Measurements from ENCODE around the gene ELAVL3. TPM values are rescaled to one million over a fixed set of nuclear protein-coding genes. Genes with fewer than 3 reads are reported as not detected.
"Not testable (repeated sequence)": the region's sequence is repeated elsewhere in the genome, so short reads cannot be mapped to it uniquely, and the experiment has no call there.

Gene ELAVL3
- total and polyA plus RNA-seq, 2 experiments from 2014 or later = not detected

- H3K4me3 ChIP-seq = peak overlapping the region; percentile 70
- peaks cover 21% of the 10 kb centered on the region for H3K36me3 ChIP-seq (ENCODE audit: low read depth)
- H3K4me2 ChIP-seq (ENCODE audit: unreplicated experiment) = peak overlapping the region; percentile 81
- no peaks in the 10 kb centered on the region for H3K9me2 ChIP-seq (ENCODE audit: insufficient read depth)
- H3K79me2 ChIP-seq (ENCODE audit: insufficient read depth) = peaks cover 37% of the 10 kb centered on the region
- H3K4me1 ChIP-seq (ENCODE audit: insufficient read depth) = peaks cover 8% of the 10 kb centered on the region
- H3K9me3 ChIP-seq (ENCODE audit: low read depth) = no peaks in the 10 kb centered on the region
- peak overlapping the region; percentile 100 for H2AFZ ChIP-seq
- in situ Hi-C loops (cut with MboI) = no loop called here
- H3K27ac ChIP-seq = peak overlapping the region; percentile 64
- no peaks in the 10 kb centered on the region for H4K20me1 ChIP-seq (ENCODE audit: insufficient read depth)
- no peak for TF ChIP-seq EZH2phosphoT487 (IDR thresholded peaks at IDR 0.05; ENCODE audit: insufficient read depth, low read depth)
- TF ChIP-seq EZH2 (IDR thresholded peaks at IDR 0.05; ENCODE audit: insufficient read depth, poor library complexity, severe bottlenecking) = no peak
- DNase-seq = no peak
- H3F3A ChIP-seq (ENCODE audit: insufficient read depth) = no peaks in the 10 kb centered on the region
- peak overlapping the region; percentile 71 for H3K9ac ChIP-seq
- 7 to 13% methylated on average over 9 of the region's 9 CpGs for WGBS, 2 experiments (ENCODE audit: low coverage in 1 of 2, low lambda C conversion rate in 2 of 2, missing lambda C conversion rate in 2 of 2)
- no peaks in the 10 kb centered on the region for H3K27me3 ChIP-seq (replicated peaks; ENCODE audit: insufficient read depth)
Observed at GRCh38 chr19:11434703-11435056, 46.2 kb downstream of the ELAVL3 start.

DNA sequence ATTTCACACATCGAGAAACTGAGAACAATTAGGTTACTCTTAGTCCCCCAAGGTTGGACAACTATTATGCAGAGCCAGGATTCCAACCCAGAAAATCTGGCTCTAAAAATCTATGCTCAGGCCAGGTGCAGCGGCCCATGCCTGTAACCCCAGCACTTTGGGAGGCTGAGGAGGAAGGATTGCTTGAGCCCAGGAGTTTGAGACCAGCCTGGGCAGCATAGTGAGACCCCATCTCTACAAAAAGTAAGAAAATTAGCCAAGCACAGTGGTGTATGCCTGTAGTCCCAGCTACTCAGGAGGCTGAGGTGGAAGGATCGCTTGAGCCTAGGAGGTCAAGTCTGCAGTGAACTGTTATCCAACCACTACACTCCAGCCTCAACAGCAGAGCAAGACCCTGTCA is 47.3 kb downstream of the ELAVL3 start:
- peaks cover 31% of the 10 kb centered on the region for H3K79me2 ChIP-seq (ENCODE audit: insufficient read depth)
- H3K9me3 ChIP-seq (ENCODE audit: low read depth); H3F3A ChIP-seq (ENCODE audit: insufficient read depth); H2AFZ ChIP-seq; H4K20me1 ChIP-seq (ENCODE audit: insufficient read depth); H3K27me3 ChIP-seq (replicated peaks; ENCODE audit: insufficient read depth); H3K9ac ChIP-seq; in situ Hi-C loops (cut with MboI); H3K9me2 ChIP-seq (ENCODE audit: insufficient read depth); H3K27ac ChIP-seq; H3K4me1 ChIP-seq (ENCODE audit: insufficient read depth); H3K4me3 ChIP-seq; DNase-seq; H3K4me2 ChIP-seq (ENCODE audit: unreplicated experiment): not testable (repeated sequence)
- H3K36me3 ChIP-seq (ENCODE audit: low read depth) = peaks cover 15% of the 10 kb centered on the region
- 95 to 97% methylated on average over 3 of the region's 3 CpGs for WGBS, 2 experiments (ENCODE audit: low coverage in 1 of 2, low lambda C conversion rate in 2 of 2, missing lambda C conversion rate in 2 of 2)

- H2AFZ ChIP-seq = no peak overlapping the region
- H3K9me2 ChIP-seq (ENCODE audit: insufficient read depth) = no peaks in the 10 kb centered on the region
- no peak overlapping the region for H3K9ac ChIP-seq
- in situ Hi-C loops (cut with MboI) = no loop called here
- no peak for TF ChIP-seq EZH2 (IDR thresholded peaks at IDR 0.05; ENCODE audit: insufficient read depth, poor library complexity, severe bottlenecking)
- no peak for TF ChIP-seq EZH2phosphoT487 (IDR thresholded peaks at IDR 0.05; ENCODE audit: insufficient read depth, low read depth)
- no peak overlapping the region for H3K4me3 ChIP-seq
- WGBS, 2 experiments (ENCODE audit: low coverage in 1 of 2, low lambda C conversion rate in 2 of 2, missing lambda C conversion rate in 2 of 2) = 78 to 86% methylated on average over 18 to 19 of the region's 19 CpGs
- DNase-seq = no peak
- no peaks in the 10 kb centered on the region for H3F3A ChIP-seq (ENCODE audit: insufficient read depth)
- H3K36me3 ChIP-seq (ENCODE audit: low read depth) = no peaks in the 10 kb centered on the region
- no peaks in the 10 kb centered on the region; the same call in 1 of the 2 replicates for H3K27me3 ChIP-seq (replicated peaks; ENCODE audit: insufficient read depth)
- no peaks in the 10 kb centered on the region for H4K20me1 ChIP-seq (ENCODE audit: insufficient read depth)
- H3K27ac ChIP-seq = no peak overlapping the region
- no peak overlapping the region for H3K4me2 ChIP-seq (ENCODE audit: unreplicated experiment)
- no peaks in the 10 kb centered on the region for H3K9me3 ChIP-seq (ENCODE audit: low read depth)
- no peaks in the 10 kb centered on the region for H3K79me2 ChIP-seq (ENCODE audit: insufficient read depth)
- H3K4me1 ChIP-seq (ENCODE audit: insufficient read depth) = no peaks in the 10 kb centered on the region
Observed at GRCh38 chr19:11426656-11427055, 54.2 kb downstream of the ELAVL3 start.

DNA sequence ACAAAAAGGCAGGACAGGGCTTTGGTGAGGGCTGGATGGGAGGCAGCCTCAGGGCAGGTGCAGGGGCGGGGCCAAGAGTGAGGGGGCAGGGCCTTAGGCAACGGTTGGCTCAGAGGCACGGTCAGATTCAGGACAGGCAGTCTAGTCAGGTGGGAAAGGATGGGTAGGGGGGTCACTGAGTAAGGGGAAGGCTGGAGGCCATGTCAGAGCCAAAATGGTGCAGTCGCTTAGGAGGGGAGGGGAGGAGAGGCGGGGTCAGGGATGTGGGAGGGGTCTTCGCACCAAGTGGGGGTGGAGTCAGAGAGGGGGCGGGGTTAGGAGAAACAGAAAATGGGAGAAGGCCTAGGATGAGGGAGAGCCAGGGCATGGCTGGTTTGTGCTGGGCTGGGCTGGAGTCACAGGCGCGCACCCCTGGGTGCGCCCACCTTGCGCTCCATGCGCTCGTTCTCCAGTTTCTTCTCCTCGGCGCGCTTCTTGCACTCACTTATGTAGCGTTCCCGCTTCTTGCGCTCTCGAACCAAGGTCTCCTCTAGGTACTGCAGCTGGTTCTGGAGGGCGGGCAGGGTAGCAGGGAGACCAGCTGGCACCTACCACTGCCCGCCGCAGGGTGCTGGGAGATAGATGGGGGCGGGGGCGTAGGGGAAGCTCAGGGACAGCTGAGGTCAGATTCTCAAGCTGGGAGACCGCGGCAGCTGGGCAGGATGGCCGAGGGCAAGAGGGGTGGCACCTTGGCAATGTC is 55.0 kb downstream of the ELAVL3 start:
- H3K9ac ChIP-seq = no peak overlapping the region
- H3F3A ChIP-seq (ENCODE audit: insufficient read depth) = no peaks in the 10 kb centered on the region
- no peaks in the 10 kb centered on the region for H4K20me1 ChIP-seq (ENCODE audit: insufficient read depth)
- no peak for TF ChIP-seq EZH2 (IDR thresholded peaks at IDR 0.05; ENCODE audit: insufficient read depth, poor library complexity, severe bottlenecking)
- no peak for TF ChIP-seq EZH2phosphoT487 (IDR thresholded peaks at IDR 0.05; ENCODE audit: insufficient read depth, low read depth)
- H3K36me3 ChIP-seq (ENCODE audit: low read depth) = no peaks in the 10 kb centered on the region
- WGBS, 2 experiments (ENCODE audit: low coverage in 1 of 2, low lambda C conversion rate in 2 of 2, missing lambda C conversion rate in 2 of 2) = 79 to 83% methylated on average over 21 to 28 of the region's 28 CpGs
- H3K27me3 ChIP-seq (replicated peaks; ENCODE audit: insufficient read depth) = no peaks in the 10 kb centered on the region; the same call in 1 of the 2 replicates
- in situ Hi-C loops (cut with MboI) = no loop called here
- H3K79me2 ChIP-seq (ENCODE audit: insufficient read depth) = no peaks in the 10 kb centered on the region
- DNase-seq = no peak
- H3K4me3 ChIP-seq = no peak overlapping the region
- H3K4me1 ChIP-seq (ENCODE audit: insufficient read depth) = no peaks in the 10 kb centered on the region
- no peaks in the 10 kb centered on the region for H3K9me2 ChIP-seq (ENCODE audit: insufficient read depth)
- no peaks in the 10 kb centered on the region for H3K9me3 ChIP-seq (ENCODE audit: low read depth)
- H2AFZ ChIP-seq = no peak overlapping the region
- H3K4me2 ChIP-seq (ENCODE audit: unreplicated experiment) = no peak overlapping the region
- H3K27ac ChIP-seq = no peak overlapping the region

Data from GM23248 (cell line).